H9 (cell line): Measurements from ENCODE around the gene SMU1. TPM values are rescaled to one million over a fixed set of nuclear protein-coding genes. Genes with fewer than 3 reads are reported as not detected.

Experiments used
- DNase-seq: peaks from one replicate; pipeline ENCODE4 v3.0.0-alpha.2; 2017
- H2AFZ ChIP-seq: one replicate; pipeline ENCODE4 v1.6.1; 2013; ENCODE audit warnings: mild to moderate bottlenecking, low read length, control low read depth, moderate library complexity
- H2AK5ac ChIP-seq: 2 replicates; pipeline ENCODE4 v1.6.1; 2013; ENCODE audit warnings: low read length, control low read depth, mixed read lengths; ENCODE audit not compliant: insufficient read length
- H2BK120ac ChIP-seq: one replicate; pipeline ENCODE4 v1.6.1; 2013; ENCODE audit warnings: low read depth, mild to moderate bottlenecking, low read length, control low read depth, inconsistent platforms; ENCODE audit not compliant: poor library complexity, severe bottlenecking
- H2BK12ac ChIP-seq: 2 replicates; pipeline ENCODE4 v1.6.1; 2013; ENCODE audit warnings: low read length, control low read depth, mixed read lengths, low read depth; ENCODE audit not compliant: insufficient read length
- H2BK15ac ChIP-seq: 2 replicates; pipeline ENCODE4 v1.6.1; 2013; ENCODE audit warnings: low read depth, low read length, control low read depth
- H2BK20ac ChIP-seq: one replicate; pipeline ENCODE4 v1.6.1; 2013; ENCODE audit warnings: low read depth, mild to moderate bottlenecking, low read length, control low read depth, inconsistent platforms; ENCODE audit not compliant: poor library complexity, severe bottlenecking
- H2BK5ac ChIP-seq: 2 replicates; pipeline ENCODE4 v1.6.1; 2013; ENCODE audit warnings: low read length, control low read depth, mixed read lengths; ENCODE audit not compliant: insufficient read length
- H3K14ac ChIP-seq: 2 replicates; pipeline ENCODE4 v1.6.1; 2013; ENCODE audit warnings: low read length, control low read depth; ENCODE audit not compliant: insufficient read depth
- H3K18ac ChIP-seq: 2 replicates; pipeline ENCODE4 v1.6.1; 2013; ENCODE audit warnings: low read depth, mild to moderate bottlenecking, mixed read lengths, low read length, control low read depth; ENCODE audit not compliant: insufficient read length
- H3K23ac ChIP-seq: 2 replicates; pipeline ENCODE4 v1.6.1; 2013; ENCODE audit warnings: low read length, control low read depth, mixed read lengths, low read depth; ENCODE audit not compliant: insufficient read length
- H3K23me2 ChIP-seq: 2 replicates; pipeline ENCODE4 v1.6.1; 2013; ENCODE audit warnings: low read depth, mild to moderate bottlenecking, mixed read lengths, low read length, control low read depth; ENCODE audit not compliant: insufficient read length, poor library complexity, severe bottlenecking
- H3K27ac ChIP-seq: 2 replicates; pipeline ENCODE4 v1.5.1; 2013; ENCODE audit warnings: low read length, control low read depth, mixed read lengths, low read depth; ENCODE audit not compliant: insufficient read length
- H3K27me3 ChIP-seq: 2 replicates; pipeline ENCODE4 v1.6.1; 2013; ENCODE audit warnings: low read length, control low read depth, inconsistent platforms; ENCODE audit not compliant: insufficient read depth
- H3K4ac ChIP-seq: 2 replicates; pipeline ENCODE4 v1.6.1; 2013; ENCODE audit warnings: low read depth, mild to moderate bottlenecking, control low read depth, inconsistent platforms, low read length, moderate library complexity
- H3K4me1 ChIP-seq: 2 replicates; pipeline ENCODE4 v1.6.1; 2013; ENCODE audit warnings: low read length, control low read depth, inconsistent platforms; ENCODE audit not compliant: insufficient read depth
- H3K4me2 ChIP-seq: 2 replicates; pipeline ENCODE4 v1.6.1; 2013; ENCODE audit warnings: low read length, control low read depth, mixed read lengths; ENCODE audit not compliant: insufficient read length, insufficient read depth
- H3K56ac ChIP-seq: 2 replicates; pipeline ENCODE4 v1.6.1; 2013; ENCODE audit warnings: low read depth, mild to moderate bottlenecking, mixed read lengths, low read length, control low read depth; ENCODE audit not compliant: insufficient read length
- H3K79me1 ChIP-seq: 2 replicates; pipeline ENCODE4 v1.6.1; 2013; ENCODE audit warnings: low read depth, mild to moderate bottlenecking, moderate library complexity, low read length, control low read depth, inconsistent platforms; ENCODE audit not compliant: insufficient read depth, poor library complexity, severe bottlenecking
- H3K79me2 ChIP-seq: 2 replicates; pipeline ENCODE4 v1.6.1; 2013; ENCODE audit warnings: low read length, control low read depth, inconsistent platforms; ENCODE audit not compliant: insufficient read depth
- H3K9ac ChIP-seq: 2 replicates; pipeline ENCODE4 v1.6.1; 2013; ENCODE audit warnings: low read length, control low read depth, mixed read lengths; ENCODE audit not compliant: insufficient read length; ENCODE audit errors: extremely low read depth
- H3K9me3 ChIP-seq: one replicate; pipeline ENCODE4 v1.6.1; 2013; ENCODE audit warnings: low read depth, low read length, inconsistent platforms; ENCODE audit not compliant: control insufficient read depth
- H3T11ph ChIP-seq: one replicate; pipeline ENCODE4 v1.6.1; 2013; ENCODE audit warnings: mild to moderate bottlenecking, low read length, control low read depth, inconsistent platforms
- H4K20me1 ChIP-seq: one replicate; pipeline ENCODE4 v1.6.1; 2013; ENCODE audit not compliant: control insufficient read depth, insufficient read length, insufficient read depth
- H4K5ac ChIP-seq: 2 replicates; pipeline ENCODE4 v1.6.1; 2013; ENCODE audit warnings: low read depth, mild to moderate bottlenecking, mixed read lengths, low read length, control low read depth; ENCODE audit not compliant: insufficient read length
- H4K8ac ChIP-seq: replicated peaks from 2 replicates; pipeline ENCODE4 v1.6.1; 2013; ENCODE audit warnings: low read length, control low read depth, mixed read lengths, low read depth; ENCODE audit not compliant: insufficient read length
- H4K91ac ChIP-seq: 2 replicates; pipeline ENCODE4 v1.6.1; 2013; ENCODE audit warnings: low read depth, mild to moderate bottlenecking, moderate library complexity, mixed read lengths, low read length, control low read depth; ENCODE audit not compliant: insufficient read length
- H3K27ac Mint-ChIP-seq, 3 experiments: 2 replicates in 2 of 3; 3 replicates in 1 of 3; pipeline ENCODE4 v1.8.0; 2020 to 2021; ENCODE audit warnings: mixed read lengths in 3 of 3, mild to moderate bottlenecking in 1 of 3, moderate library complexity in 1 of 3
- H3K27me3 Mint-ChIP-seq: 2 replicates; pipeline ENCODE4 v1.8.0; 2021; ENCODE audit warnings: low read depth, mild to moderate bottlenecking, moderate library complexity, mixed read lengths
- H3K36me3 Mint-ChIP-seq, 3 experiments: 2 replicates in 2 of 3; 3 replicates in 1 of 3; pipeline ENCODE4 v1.8.0; 2020 to 2021; ENCODE audit warnings: low read depth in 3 of 3, mixed read lengths in 3 of 3; ENCODE audit not compliant: insufficient read depth in 1 of 3
- H3K4me1 Mint-ChIP-seq, 2 experiments: 2 replicates each; pipeline ENCODE4 v1.8.0; 2020; ENCODE audit warnings: mixed read lengths in 2 of 2
- H3K4me3 Mint-ChIP-seq, 2 experiments: 2 replicates in 1 of 2; 3 replicates in 1 of 2; pipeline ENCODE4 v1.8.0; 2020 to 2021; ENCODE audit warnings: mild to moderate bottlenecking in 2 of 2, mixed read lengths in 2 of 2, moderate library complexity in 1 of 2
- H3K9me3 Mint-ChIP-seq, 2 experiments: 2 replicates in 1 of 2; 3 replicates in 1 of 2; pipeline ENCODE4 v1.8.0; 2020; ENCODE audit warnings: mild to moderate bottlenecking in 2 of 2, mixed read lengths in 2 of 2, moderate library complexity in 1 of 2
- CTCF ChIP-seq: fragments of 200-600 bp; sonication (generic); conservative IDR thresholded peaks from 3 replicates; pipeline ENCODE4 v1.8.0; 2021; ENCODE audit warnings: antibody characterized with exemption, mild to moderate bottlenecking
- WGBS: extraction: QIAGEN DNeasy Blood & Tissue Kit; methylation state at CpG from one replicate; pipeline ENCODE4 v1.1.7; 2013; ENCODE audit warnings: missing lambda C conversion rate, low lambda C conversion rate, mixed read lengths; ENCODE audit not compliant: insufficient read length; ENCODE audit errors: extremely low coverage; 5-methylcytosine and 5-hydroxymethylcytosine counted together
- total RNA-seq: library from RNA; stranded (reverse); gene quantifications from 2 replicates; pipeline ENCODE4 v1.2.1, GENCODE V29; 2021

Gene SMU1
- total RNA-seq, 1 experiment from 2014 or later = 26.9 TPM

DNA sequence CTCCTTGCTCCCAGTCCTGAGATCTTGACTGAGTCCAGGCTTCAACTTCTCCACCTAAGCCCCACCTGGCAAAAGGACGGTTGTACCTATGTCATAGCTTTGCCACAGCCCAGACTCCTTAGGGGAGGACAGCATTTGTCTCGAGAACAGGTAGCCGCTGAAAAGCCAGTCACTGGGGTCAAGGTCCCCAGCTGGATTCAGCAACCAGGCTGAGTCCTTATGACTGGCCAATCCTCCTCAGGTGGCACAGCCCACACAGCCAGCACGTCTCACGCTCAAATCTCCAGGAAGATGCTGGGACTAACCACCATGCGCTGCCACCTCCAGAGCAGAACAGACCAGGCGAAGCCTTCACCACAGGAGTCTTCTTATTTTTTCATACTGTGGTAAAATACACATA is 27.9 kb upstream of the SMU1 start:
- no peak overlapping the region for H3K9ac ChIP-seq
- no peaks in the 10 kb centered on the region; the same call in 1 of the 2 replicates for H3K4me1 ChIP-seq
- H2BK15ac ChIP-seq = no peak overlapping the region
- H2BK20ac ChIP-seq = no peak overlapping the region
- no peaks in the 10 kb centered on the region for H3K27me3 ChIP-seq
- no peaks in the 10 kb centered on the region for H3K36me3 Mint-ChIP-seq
- no peak overlapping the region for H3T11ph ChIP-seq
- no peaks in the 10 kb centered on the region for H3K23me2 ChIP-seq
- H4K91ac ChIP-seq = no peak overlapping the region
- H3K27ac Mint-ChIP-seq = peak overlapping the region in 2 of 3 experiments; percentile 64 to 73; a peak in 4 of 7 replicates
- H3K4me1 Mint-ChIP-seq = peaks cover 17 to 22% of the 10 kb centered on the region in 2 experiments
- no peak overlapping the region for H3K56ac ChIP-seq
- no peak overlapping the region for H3K4ac ChIP-seq
- H2AFZ ChIP-seq = no peak overlapping the region
- no peak overlapping the region for H4K5ac ChIP-seq
- no peak overlapping the region for H3K27ac ChIP-seq
- WGBS = no CpG with 5 or more reads among the region's 7 CpGs
- H3K14ac ChIP-seq = no peak overlapping the region
- no peak overlapping the region for H2BK120ac ChIP-seq
- H3K79me2 ChIP-seq = no peaks in the 10 kb centered on the region
- H3K18ac ChIP-seq = no peak overlapping the region
- H4K20me1 ChIP-seq = no peaks in the 10 kb centered on the region
- H3K4me2 ChIP-seq = no peak overlapping the region
- no peak overlapping the region for H3K4me3 Mint-ChIP-seq
- H3K9me3 Mint-ChIP-seq = no peaks in the 10 kb centered on the region
- H4K8ac ChIP-seq = no peak overlapping the region
- H3K27me3 Mint-ChIP-seq = no peaks in the 10 kb centered on the region; the same call in 1 of the 2 replicates
- H3K79me1 ChIP-seq = no peaks in the 10 kb centered on the region
- no peak overlapping the region for H2AK5ac ChIP-seq
- no peaks in the 10 kb centered on the region for H3K9me3 ChIP-seq
- no peak for DNase-seq
- no peak for TF ChIP-seq CTCF
- no peak overlapping the region for H2BK5ac ChIP-seq
- H2BK12ac ChIP-seq = no peak overlapping the region
- no peak overlapping the region for H3K23ac ChIP-seq
